Parathyroid adenoma (tissue), 2 donors: ENCODE measurements around the gene CHDH.

ENCODE experiments used
- H2AFZ ChIP-seq: fragments of 300-600 bp; sonication (generic); one replicate; pipeline ENCODE4 v1.7.0; 2017; ENCODE audit warnings: antibody characterized with exemption, mild to moderate bottlenecking
- H3K27ac ChIP-seq: fragments of 300-600 bp; sonication (generic); one replicate; pipeline ENCODE4 v1.7.0; 2017
- H3K27me3 ChIP-seq: fragments of 300-600 bp; sonication (generic); one replicate; pipeline ENCODE4 v1.7.0; 2017; ENCODE audit warnings: low read length; ENCODE audit not compliant: control insufficient read depth, insufficient read depth
- H3K36me3 ChIP-seq: fragments of 300-600 bp; sonication (generic); one replicate; pipeline ENCODE4 v1.7.0; 2017; ENCODE audit warnings: low read length; ENCODE audit not compliant: control insufficient read depth, insufficient read depth
- H3K4me1 ChIP-seq: fragments of 300-600 bp; sonication (generic); one replicate; pipeline ENCODE4 v1.7.0; 2017; ENCODE audit warnings: control low read depth
- H3K4me2 ChIP-seq: fragments of 300-600 bp; sonication (generic); one replicate; pipeline ENCODE4 v1.7.0; 2017; ENCODE audit warnings: low read length
- H3K4me3 ChIP-seq: fragments of 300-600 bp; sonication (generic); one replicate; pipeline ENCODE4 v1.7.0; 2017; ENCODE audit warnings: low read depth, low read length
- H3K79me2 ChIP-seq: fragments of 300-600 bp; sonication (generic); one replicate; pipeline ENCODE4 v1.7.0; 2017; ENCODE audit warnings: control low read depth
- H3K9ac ChIP-seq: fragments of 300-600 bp; sonication (generic); one replicate; pipeline ENCODE4 v1.7.0; 2017; ENCODE audit warnings: mild to moderate bottlenecking
- H3K9me3 ChIP-seq: fragments of 300-600 bp; sonication (generic); one replicate; pipeline ENCODE4 v1.7.0; 2017; ENCODE audit warnings: low read length; ENCODE audit not compliant: control insufficient read depth
- CTCF ChIP-seq: fragments of 300-600 bp; sonication (generic); IDR thresholded peaks from one replicate; pipeline ENCODE4 v1.7.0; 2017; ENCODE audit warnings: antibody characterized with exemption, mild to moderate bottlenecking
- donor health status: primary hyperparathyroidism.

The CHDH gene

GRCh38 chr3:53850895-53851294 is 4.7 kb upstream of the CHDH start:
- Histone ChIP-seq H3K9ac (no peak overlapping the region), H3K9me3 (no peaks in the 10 kb centered on the region), H3K27ac (no peak overlapping the region), H3K79me2 (no peaks in the 10 kb centered on the region), H3K4me3 (no peak overlapping the region), H3K27me3 (no peaks in the 10 kb centered on the region), H3K4me2 (no peak overlapping the region), H3K4me1 (no peaks in the 10 kb centered on the region), H3K36me3 (no peaks in the 10 kb centered on the region), H2AFZ (no peak overlapping the region)
- no peak for TF ChIP-seq CTCF

GRCh38 chr3:53849916-53850315 is 3.7 kb upstream of the CHDH start:
- H3K4me1 ChIP-seq, result peaks cover 4% of the 10 kb centered on the region
- no peak overlapping the region for H3K4me2 ChIP-seq
- H3K27ac ChIP-seq, result no peak overlapping the region
- no peak overlapping the region for H3K4me3 ChIP-seq
- H3K9ac ChIP-seq, result no peak overlapping the region
- no peaks in the 10 kb centered on the region for H3K79me2 ChIP-seq
- no peaks in the 10 kb centered on the region for H3K9me3 ChIP-seq
- no peak for TF ChIP-seq CTCF
- no peaks in the 10 kb centered on the region for H3K27me3 ChIP-seq
- H3K36me3 ChIP-seq, result no peaks in the 10 kb centered on the region
- H2AFZ ChIP-seq, result no peak overlapping the region

GRCh38 chr3:53846851-53847155 is 584 bp upstream of the CHDH start:
- H3K4me2 ChIP-seq, result peak overlapping the region; percentile 86
- no peak overlapping the region for H3K4me3 ChIP-seq
- no peaks in the 10 kb centered on the region for H3K36me3 ChIP-seq
- no peak overlapping the region for H3K27ac ChIP-seq
- peaks cover 16% of the 10 kb centered on the region for H3K4me1 ChIP-seq
- H2AFZ ChIP-seq, result peak overlapping the region; percentile 90
- no peak for TF ChIP-seq CTCF
- no peaks in the 10 kb centered on the region for H3K9me3 ChIP-seq
- no peaks in the 10 kb centered on the region for H3K27me3 ChIP-seq
- no peaks in the 10 kb centered on the region for H3K79me2 ChIP-seq
- no peak overlapping the region for H3K9ac ChIP-seq

GRCh38 chr3:53845881-53846133 is 412 bp downstream of the CHDH start:
- peak overlapping the region; percentile 65 for H3K4me3 ChIP-seq
- peak overlapping the region; percentile 79 for H3K9ac ChIP-seq
- H3K36me3 ChIP-seq, result no peaks in the 10 kb centered on the region
- peak overlapping the region; percentile 73 for H3K27ac ChIP-seq
- H3K27me3 ChIP-seq, result no peaks in the 10 kb centered on the region
- TF ChIP-seq CTCF, result no peak
- no peaks in the 10 kb centered on the region for H3K79me2 ChIP-seq
- H3K4me2 ChIP-seq, result peak overlapping the region; percentile 86
- peak overlapping the region; percentile 90 for H2AFZ ChIP-seq
- H3K9me3 ChIP-seq, result no peaks in the 10 kb centered on the region
- H3K4me1 ChIP-seq, result peaks cover 16% of the 10 kb centered on the region

GRCh38 chr3:53845103-53845880 is 927 bp downstream of the CHDH start:
- peak; percentile 46 for TF ChIP-seq CTCF
- Histone ChIP-seq H3K9ac (peak overlapping the region; percentile 79), H3K4me2 (peak overlapping the region; percentile 86), H3K27ac (peak overlapping the region; percentile 73), H3K36me3 (no peaks in the 10 kb centered on the region), H3K27me3 (no peaks in the 10 kb centered on the region), H3K9me3 (no peaks in the 10 kb centered on the region), H3K4me1 (peaks cover 16% of the 10 kb centered on the region), H3K4me3 (peak overlapping the region; percentile 65), H2AFZ (peak overlapping the region; percentile 90), H3K79me2 (no peaks in the 10 kb centered on the region)
